Measurements from ENCODE around the gene NAT16.
"Not testable (repeated sequence)": the region's sequence is repeated elsewhere in the genome, so short reads cannot be mapped to it uniquely, and the experiment has no call there.

The NAT16 gene

DNA sequence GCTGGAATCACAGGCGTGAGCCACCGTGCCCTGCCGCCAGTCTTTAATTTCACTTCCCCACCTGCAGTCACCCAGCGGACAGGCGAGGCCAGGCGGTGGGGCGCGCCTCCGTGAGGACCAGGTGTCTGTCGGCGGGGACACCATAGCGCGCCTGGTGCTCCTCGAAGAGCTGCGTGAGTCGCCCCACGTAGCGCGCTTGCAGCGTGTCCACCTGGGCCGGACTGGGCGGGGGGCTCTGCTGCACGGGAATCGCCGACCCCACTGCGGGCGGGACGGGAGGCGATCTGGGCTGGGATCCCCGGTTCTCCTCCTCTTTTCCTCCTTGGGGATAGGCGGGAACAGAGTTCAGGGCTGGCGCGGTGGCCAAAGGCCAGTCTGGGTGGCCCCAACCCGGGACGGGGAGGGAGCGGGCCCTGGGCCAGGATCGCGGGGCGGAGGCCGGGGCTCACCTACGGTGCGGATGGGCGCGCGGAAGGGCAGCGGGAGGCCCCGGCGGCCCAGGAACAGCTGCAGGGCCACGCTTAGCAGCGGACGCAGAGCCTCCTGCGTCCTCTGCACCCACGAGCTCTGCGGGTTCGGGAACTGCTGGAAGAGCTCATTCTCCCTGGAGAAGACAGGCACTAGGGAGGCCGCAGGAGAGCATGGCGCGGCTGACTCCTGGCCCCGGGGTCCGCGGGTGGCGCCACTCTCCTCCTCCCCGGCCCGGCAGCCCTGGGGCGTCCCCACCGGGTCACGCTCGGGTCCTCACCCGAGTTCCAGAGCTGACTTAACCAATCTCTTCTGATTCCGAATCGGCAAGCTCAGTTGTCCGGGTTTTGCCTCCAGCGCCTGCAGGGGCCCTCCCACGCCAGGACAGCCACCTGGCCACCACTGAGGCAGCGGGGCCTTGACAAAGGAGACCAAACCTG is 21.9 kb upstream of the NAT16 start:
- DNase-seq (ENCODE audit: low read depth) = no peak

DNA sequence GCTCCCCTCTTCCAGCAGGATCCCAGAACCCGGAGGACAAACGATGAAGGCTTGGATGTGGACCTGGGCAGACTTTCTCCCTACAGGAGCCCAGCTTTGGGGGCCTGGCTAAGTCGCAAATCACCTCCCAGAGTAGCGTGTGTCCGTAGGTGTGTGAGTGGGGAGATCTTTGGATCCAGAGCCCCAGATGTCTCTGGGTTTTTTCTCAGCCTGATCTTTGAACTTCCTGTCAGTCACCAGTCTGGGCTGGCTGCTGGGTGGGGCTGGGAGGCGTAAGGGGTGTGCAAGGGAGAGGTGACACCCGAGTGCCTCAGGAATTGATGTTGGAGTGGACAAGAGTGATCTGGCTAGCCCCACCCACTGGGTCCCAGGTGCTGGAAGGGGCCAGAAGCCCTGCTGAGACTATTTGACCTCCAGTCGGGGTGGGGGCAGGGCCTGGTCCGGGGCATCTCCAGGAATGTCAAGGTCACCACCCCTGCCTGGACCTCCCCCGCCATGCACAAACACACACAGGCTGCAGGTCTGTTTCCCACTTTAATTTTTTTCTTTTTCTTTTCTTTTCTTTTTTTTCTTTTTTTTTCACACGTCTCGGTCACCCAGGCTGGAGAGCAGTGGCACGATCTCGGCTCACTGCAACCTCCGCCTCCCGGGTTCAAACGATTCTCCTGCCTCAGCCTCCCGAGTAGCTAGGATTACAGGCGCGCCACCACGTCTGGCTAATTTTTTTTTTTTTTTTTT is 20.9 kb upstream of the NAT16 start, which contains the start of gene MOGAT3:
MOGAT3 (minus strand) TSS at position 175 of the 738 bp plus-strand sequence. CDS start 182 bp downstream, outside the sequence.
- DNase-seq (ENCODE audit: low read depth) = no peak

DNA sequence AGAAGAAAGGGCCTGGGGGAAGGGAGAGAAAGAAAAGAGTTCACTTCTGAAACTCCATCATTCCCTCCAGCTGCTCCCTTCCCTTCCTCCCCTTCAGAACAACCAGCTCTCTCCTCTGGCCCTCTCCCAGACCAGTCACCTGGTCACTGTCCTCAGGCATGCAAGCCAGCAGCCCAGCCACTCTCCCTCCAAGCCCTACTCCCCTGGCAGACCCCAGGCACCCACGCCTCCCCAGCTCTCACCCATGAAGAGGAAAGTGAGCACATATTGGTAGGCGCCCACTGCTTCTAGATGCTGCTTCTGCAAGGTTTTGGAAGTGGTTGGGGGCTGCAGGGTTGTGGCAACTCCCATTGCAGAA is 20.4 kb upstream of the NAT16 start:
- no peak for DNase-seq (ENCODE audit: low read depth)

- not testable (repeated sequence) for DNase-seq (ENCODE audit: low read depth)
These were observed 19.4 kb upstream of the NAT16 start for GRCh38 chr7:101199522-101199921.

GRCh38 chr7:101198476-101198875 is 18.4 kb upstream of the NAT16 start:
- DNase-seq (ENCODE audit: low read depth) = no peak

- DNase-seq (ENCODE audit: low read depth) = no peak
These were observed 17.9 kb upstream of the NAT16 start for GRCh38 chr7:101197991-101198390.

DNA sequence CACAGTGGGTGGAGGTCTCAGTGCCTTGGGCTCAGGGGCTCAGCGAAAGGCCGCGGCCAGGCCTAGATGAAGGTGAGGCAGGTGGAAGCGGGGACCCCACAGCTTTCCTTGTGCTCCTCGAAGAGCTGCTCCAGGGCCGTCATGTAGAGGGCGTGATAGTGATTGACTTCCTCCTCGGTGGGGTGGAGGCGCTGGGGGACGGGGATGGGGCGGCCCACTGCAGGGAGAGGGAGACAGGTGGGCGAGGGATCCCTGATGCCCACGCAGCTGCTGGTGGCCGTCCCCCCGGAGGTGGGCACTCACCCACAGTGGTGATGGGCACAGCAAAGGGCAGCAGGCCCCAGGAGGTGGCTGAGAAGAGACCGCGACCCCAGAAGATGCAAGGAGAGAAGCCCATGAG is 15.8 kb upstream of the NAT16 start:
- no peak for DNase-seq (ENCODE audit: low read depth)

- DNase-seq (ENCODE audit: low read depth) = no peak
These were observed 9.0 kb upstream of the NAT16 start for GRCh38 chr7:101189109-101189508.

DNA sequence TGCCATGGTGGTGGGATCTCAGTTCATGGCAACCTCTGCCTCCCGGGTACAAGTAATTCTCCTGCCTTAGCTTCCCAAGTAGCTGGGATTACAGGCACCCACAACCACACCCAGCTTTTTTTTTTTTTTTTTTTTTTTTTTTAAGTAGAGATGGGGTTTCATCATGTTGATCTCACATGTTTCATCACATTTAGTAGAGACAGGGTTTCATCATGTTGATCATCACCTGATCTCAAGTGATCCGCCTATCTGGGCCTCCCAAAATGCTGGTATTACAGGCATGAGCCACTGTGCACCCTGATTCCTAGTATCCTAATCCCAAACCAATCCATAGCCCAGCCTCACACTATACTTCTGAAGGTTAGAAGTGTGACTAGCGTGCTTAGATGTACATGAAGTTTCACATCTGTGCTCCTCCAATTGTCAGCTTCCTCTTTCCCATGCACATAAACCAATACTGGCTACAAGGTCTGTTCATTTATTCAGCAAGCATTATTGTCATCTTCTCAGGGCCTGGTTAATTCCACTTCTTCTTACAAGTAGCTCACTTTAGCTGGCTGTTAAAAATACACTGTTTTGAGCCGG is 6.8 kb upstream of the NAT16 start:
- no peak for DNase-seq (ENCODE audit: low read depth)

- no peak for DNase-seq (ENCODE audit: low read depth)
These were observed 6.1 kb upstream of the NAT16 start for GRCh38 chr7:101186194-101186593.

DNA sequence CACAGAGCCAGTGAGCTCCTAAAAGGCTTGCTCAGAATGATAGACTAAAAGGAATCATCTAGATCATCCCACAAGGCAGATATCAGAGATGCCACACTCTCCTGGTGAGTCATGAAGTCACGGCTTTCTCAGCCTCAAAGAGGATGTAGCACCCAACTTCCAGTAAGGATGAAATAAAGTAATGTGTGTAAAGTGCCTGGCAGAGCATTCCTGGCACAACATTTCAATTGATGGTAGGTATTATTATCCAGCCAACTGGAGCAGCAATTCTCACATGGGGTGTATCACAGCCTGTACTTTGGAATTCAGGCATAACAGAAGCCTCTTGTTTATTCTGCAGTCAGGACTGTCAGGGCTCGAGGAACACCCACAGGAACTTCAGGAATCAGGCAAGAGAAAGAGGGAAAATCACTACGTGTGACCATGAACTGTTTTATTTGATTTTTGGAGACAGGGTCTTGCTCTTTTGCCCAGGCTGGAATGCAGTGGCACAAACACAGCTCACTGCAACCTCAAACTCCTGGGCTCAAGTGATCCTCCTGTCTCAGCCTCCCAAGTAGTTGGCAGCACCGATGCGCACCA is 5.3 kb upstream of the NAT16 start:
- no peak for DNase-seq (ENCODE audit: low read depth)

- no peak for DNase-seq (ENCODE audit: low read depth)
These were observed 380 bp downstream of the NAT16 start for GRCh38 chr7:101179713-101180112.

DNA sequence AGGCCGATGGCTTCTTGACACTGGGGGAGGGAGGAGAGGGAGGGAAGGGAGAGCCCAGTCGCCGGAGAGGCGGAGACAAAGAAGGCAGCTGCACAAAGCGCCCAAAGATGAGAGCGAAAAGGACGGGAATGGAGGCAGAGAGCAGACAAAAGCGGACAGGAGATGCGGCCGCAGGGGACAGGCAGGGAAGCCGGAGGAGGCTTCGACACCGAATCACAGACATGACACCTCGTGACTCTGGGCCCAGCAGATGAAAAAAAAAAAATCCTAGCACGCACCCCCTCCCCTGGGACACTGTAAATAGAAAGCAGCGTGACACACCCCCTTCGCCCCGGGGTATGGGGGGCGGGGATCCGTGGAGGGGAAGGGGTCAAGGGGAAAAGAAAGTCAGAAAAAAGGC is 976 bp downstream of the NAT16 start:
- no peak for DNase-seq (ENCODE audit: low read depth)

DNA sequence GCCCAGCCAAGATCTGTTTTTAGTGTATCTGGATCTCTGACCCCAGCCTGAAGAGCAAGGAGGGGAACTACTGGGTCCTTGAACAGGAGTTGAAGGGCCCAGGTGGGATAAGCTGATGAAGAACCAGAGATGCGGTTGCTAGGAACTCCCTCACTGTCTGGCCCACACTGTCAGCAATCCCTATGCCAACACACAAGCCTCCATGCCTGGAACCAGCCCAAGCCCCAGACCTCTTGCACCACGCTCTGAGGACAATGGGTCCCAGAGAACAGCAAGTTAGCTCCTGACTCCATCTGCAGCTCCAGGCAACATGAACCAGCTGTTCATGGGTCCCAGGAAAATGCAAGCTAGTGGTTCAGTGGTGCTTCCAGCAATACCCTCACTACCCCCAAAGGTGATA is 2.4 kb downstream of the NAT16 start:
- no peak for DNase-seq (ENCODE audit: low read depth)

- DNase-seq (ENCODE audit: low read depth) = no peak
These were observed 4.4 kb downstream of the NAT16 start for GRCh38 chr7:101175664-101176063.

GRCh38 chr7:101174322-101174854 is 5.7 kb downstream of the NAT16 start:
- no peak for DNase-seq (ENCODE audit: low read depth)

DNA sequence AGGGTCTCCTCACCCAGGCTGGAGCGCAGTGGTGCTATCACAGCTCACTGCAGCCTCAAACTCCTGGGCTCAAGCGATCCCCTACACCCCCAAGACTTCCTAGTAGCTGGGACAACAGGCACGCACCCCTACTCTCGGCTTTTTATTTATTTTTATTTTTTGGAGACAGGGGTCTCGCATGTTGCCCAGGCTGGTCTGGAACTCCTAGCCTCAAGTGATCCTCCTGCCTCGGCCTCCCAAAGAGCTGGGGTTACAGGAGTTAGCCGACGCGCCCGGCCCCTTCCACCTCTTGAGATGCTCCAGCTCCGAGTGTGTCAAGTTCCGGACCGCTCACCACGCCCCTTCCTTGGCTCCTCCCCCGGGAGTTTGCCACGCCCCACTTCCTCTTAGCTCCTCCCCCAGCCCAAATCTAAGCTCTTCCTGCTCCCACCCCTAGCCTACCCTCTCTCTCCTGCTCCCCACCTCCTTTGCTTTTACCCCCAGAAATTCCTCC is 6.3 kb downstream of the NAT16 start:
- DNase-seq (ENCODE audit: low read depth) = peak; percentile 40

GRCh38 chr7:101172854-101173751 is 7.0 kb downstream of the NAT16 start:
- no peak for DNase-seq (ENCODE audit: low read depth)

DNA sequence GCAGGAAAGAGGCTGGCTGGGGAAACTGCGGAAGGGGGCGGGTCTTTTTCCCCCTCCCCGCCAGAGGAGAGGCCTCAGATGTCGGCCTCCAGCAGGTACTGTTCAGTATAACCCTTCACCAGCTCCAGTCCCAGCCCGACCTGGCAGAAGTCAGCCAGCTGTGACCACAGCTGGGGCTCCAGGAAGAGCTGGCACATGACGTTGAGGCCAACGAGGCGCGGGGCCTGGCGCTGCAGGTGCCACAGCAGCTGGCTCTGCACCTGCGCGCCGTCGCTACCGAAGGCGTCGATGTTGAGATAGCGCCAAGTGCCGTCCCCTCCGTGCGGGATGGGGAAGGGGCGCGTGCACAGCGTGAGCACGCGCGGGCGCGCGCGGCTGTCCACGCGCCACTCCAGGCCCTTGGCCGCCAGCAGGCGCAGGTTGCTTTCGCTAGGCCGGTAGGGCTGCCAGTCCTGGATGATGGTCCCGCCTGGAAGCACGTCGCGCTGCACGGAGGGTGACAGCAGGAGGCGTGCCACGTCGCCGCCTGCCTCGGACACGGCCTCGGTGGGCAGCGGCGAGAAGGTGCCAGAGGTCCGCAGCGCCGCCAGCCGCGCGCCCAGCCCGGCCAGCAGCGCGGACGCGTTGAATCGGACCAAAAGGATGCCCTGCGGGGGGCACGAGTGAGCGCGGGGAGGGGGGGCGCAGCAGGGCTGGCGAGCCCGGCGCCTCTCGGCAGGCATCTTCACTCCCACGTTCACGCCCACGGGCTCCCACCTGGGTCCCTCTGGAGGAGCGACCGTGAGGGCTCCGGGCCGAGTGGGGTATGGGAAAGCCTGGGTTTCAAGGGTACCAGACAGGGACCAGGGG is 7.9 kb downstream of the NAT16 start:
- no peak for DNase-seq (ENCODE audit: low read depth)

DNA sequence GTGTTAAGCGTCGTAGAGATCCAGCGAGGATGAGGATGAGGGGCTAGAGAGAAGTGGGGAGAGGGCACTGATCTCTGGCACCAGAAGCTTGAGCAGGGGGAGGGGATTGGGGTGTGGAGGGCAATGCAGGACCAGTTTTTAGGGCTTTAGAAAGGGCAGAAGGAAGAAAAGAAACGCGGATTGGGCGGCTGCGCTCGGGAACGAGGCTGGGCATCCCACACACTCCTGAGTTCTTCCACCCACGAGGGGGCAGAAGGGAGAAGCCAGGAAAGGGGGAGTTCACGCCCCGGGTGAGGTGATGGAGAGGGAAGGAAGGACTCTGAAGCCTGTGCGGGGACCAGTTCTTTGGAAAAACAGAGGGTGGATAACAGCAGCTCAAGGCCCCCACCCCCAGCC is 8.7 kb downstream of the NAT16 start:
- DNase-seq (ENCODE audit: low read depth) = no peak
